Lower leg skin (tissue), 3 donors: ENCODE measurements around the gene FAM78A.

Experiments
- POLR2A ChIP-seq, 2 donors: fragments of 450-650 bp; IDR thresholded peaks; one replicate each; pipeline ENCODE4 v1.6.1; 2016 to 2017; ENCODE audit warnings: antibody characterized with exemption in 2 of 2, mild to moderate bottlenecking in 1 of 2, moderate library complexity in 1 of 2
- TF ChIP-seq, protein P1 (sequence below), 3 donors: fragments of 450-650 bp; IDR thresholded peaks; one replicate each; pipeline ENCODE4 v1.5.1; 2016; ENCODE audit warnings: antibody characterized with exemption in 3 of 3, mild to moderate bottlenecking in 3 of 3, moderate library complexity in 2 of 3

DNA sequence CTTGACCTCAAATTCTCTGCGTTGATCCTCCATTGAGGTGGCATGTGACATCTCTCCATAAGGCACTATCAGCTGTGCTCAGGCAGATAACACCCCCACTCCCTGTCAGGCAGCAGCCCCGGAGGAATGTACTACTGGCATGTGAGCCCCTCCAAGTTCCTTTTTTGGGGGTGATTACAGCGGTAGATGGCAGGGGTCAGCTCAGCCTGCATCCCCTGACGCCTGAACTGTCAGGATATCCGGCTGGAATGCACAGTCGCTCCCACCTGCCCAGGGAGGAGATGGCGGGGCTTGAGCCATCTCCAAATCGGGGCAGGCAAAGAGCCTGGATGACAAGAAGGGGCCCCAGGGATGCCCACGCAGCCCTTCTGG is 40.8 kb downstream of the FAM78A start:
- TF ChIP-seq, protein P1, sequence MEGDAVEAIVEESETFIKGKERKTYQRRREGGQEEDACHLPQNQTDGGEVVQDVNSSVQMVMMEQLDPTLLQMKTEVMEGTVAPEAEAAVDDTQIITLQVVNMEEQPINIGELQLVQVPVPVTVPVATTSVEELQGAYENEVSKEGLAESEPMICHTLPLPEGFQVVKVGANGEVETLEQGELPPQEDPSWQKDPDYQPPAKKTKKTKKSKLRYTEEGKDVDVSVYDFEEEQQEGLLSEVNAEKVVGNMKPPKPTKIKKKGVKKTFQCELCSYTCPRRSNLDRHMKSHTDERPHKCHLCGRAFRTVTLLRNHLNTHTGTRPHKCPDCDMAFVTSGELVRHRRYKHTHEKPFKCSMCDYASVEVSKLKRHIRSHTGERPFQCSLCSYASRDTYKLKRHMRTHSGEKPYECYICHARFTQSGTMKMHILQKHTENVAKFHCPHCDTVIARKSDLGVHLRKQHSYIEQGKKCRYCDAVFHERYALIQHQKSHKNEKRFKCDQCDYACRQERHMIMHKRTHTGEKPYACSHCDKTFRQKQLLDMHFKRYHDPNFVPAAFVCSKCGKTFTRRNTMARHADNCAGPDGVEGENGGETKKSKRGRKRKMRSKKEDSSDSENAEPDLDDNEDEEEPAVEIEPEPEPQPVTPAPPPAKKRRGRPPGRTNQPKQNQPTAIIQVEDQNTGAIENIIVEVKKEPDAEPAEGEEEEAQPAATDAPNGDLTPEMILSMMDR (IDR thresholded peaks at IDR 0.05), result no peak
- TF ChIP-seq POLR2A (IDR thresholded peaks at IDR 0.05), result no peak
